ENCODE results near the gene TAF3.

Gene TAF3

DNA sequence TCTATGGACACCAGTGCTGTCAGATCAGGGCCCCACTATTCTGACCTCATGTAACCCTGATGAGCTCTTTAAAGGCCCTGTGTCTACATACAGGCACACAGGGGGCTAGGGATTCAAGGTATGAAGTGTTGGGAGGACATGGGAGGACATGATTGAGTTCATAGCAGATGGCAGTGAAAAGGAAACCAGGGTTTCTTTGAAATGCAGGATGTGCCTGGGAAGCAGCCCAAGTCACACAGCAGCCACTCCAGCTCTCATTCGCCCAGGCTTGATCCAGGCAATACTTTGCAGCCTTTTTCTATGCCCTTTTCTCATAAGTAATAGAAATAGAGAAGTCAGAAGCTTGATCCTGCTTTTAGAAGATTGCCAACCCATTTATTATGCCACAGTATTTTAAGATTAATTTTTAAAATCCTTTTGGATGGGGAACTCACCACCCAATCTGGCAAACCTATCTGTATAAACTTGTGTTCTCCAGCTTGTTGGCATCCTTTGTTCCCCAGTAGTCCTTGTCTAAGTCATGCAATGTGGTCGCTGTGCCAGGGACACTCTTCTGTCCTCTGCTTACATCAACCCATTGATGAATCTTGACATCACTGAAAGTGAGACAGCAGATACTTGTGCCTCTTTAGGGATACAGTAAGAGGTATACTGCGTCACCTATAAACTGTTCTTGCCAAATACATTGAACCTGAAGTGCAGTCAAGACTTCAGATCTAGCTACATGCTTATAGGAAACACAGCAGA is 95.0 kb downstream of the TAF3 start:
- no peak for TF ChIP-seq GATA2 (IDR thresholded peaks at IDR 0.05; ENCODE audit: low read depth, low read length)
- no peak for TF ChIP-seq GATA3 (IDR thresholded peaks at IDR 0.05; ENCODE audit: low read depth, low read length)

DNA sequence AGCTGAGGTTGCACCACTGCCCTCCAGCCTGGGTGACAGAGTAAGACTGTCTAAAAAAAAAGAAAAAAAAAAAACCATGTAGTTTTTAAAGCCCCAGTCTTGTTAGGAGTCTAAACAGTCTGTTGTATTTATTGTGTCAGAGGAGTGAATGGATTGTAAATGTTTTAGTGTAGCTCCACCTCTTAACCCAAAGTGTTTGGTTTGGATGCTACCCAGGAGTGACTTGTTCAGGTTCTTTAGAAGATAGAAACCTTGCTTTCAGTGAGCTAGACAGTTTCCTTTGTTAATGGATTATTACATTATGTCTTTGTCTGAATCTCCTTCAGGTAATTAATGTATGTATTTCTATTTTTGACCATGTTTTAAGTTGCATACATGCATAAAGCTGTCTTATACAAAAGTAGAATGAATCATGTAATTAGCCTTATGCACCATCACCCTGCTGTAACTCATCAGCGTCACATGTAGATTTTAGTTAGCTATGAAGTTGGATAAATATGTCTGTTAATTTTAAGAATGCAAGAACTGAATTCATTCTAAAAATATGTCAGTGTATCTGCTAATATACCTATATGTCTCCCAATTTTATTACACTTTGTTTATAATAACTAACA is 97.7 kb downstream of the TAF3 start:
- TF ChIP-seq GATA3 (IDR thresholded peaks at IDR 0.05; ENCODE audit: low read depth, low read length) (no peak), GATA2 (IDR thresholded peaks at IDR 0.05; ENCODE audit: low read depth, low read length) (no peak)

DNA sequence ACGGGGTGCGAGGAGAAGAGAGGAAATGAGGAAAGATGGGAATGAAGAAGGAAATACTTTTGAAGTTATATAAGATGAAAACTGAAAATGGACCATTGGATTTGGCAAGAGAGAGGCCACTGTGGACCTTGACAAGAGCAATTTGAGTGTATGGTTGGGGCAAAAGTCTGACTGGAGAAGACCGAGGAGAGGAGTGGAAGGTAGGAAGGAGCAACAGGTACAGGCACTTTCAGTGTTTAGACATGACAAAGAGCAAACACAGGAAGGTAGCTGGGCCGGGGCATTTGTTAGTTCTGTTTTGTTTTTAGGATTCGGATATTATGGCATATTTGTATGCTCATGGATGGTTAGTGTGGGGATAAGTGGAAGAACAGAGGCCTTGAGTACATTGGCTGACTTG is 99.4 kb downstream of the TAF3 start:
- TF ChIP-seq GATA2 (IDR thresholded peaks at IDR 0.05; ENCODE audit: low read depth, low read length), result no peak
- no peak for TF ChIP-seq GATA3 (IDR thresholded peaks at IDR 0.05; ENCODE audit: low read depth, low read length)

DNA sequence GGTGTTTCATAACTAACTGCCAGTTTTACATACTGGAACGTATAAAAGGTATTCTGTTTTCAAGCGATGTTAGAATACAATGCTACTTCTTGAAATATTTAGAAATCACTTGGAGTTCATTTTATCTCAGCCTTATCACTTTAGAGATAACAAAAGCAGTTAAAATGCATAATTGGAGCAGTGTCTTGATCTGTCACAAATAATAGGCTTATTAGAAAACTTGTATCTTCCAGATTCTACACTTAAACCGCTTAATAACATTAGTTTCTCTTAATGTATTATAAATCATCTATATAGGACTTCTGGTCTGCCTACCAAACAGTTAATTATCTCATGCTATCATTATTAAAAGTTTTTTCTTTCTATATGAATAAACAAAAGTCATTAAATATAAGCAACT is 104.4 kb downstream of the TAF3 start:
- TF ChIP-seq GATA3 (IDR thresholded peaks at IDR 0.05; ENCODE audit: low read depth, low read length) (peak; percentile 70), GATA2 (IDR thresholded peaks at IDR 0.05; ENCODE audit: low read depth, low read length) (no peak)

DNA sequence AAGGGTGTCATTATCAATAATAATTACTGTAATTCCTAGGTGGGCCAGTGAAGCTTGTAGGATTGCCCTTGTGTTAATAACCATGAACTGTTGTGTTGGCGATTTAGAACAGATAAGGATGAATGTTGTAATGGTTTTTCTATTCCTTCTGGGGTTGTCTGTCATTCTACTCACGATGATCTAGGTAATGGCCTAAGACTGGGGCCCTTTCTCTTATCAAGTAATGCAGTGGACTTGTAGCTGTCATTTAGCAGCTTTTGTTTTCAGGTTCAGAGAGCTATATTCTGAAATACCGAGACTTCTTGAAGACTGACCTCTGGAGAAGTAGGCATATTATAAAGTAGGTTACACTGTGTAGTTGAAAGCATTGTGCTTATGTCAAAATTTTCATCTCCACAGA is 110.2 kb downstream of the TAF3 start:
- TF ChIP-seq GATA2 (IDR thresholded peaks at IDR 0.05; ENCODE audit: low read depth, low read length) (no peak), GATA3 (IDR thresholded peaks at IDR 0.05; ENCODE audit: low read depth, low read length) (no peak)

DNA sequence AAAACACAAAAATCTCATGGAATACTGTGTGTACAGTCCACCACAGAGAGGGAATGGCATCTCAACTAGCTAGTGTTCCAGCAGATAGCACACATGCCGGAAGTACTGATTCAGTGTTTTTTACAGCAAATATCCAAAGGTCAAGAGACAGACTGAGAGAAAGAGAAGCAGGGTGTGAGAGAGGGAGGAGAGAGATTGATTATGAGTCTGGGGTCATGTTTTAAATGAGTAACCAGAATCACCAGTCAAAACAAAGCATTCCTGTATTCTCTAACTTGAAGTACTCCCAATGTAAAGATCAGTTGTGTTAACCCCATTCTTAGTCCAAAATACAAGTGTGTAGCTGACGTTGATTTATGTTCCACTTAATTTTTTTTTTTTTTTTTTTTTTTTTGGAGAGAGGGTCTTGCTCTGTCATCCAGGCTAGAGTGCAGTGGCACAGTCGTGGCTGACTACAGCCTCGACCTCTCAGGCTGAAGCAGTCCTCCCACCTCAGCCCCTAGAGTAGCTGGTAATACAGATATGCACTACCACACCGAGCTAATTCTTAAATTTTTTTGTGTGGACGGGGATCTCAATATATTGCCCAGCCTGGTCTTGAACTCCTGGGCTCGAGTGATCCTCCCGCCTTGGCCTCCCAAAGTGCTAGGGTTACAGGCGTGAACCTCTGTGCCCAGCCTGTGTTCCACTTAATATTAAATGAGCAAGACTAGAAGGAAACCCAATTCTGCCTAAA is 114.2 kb downstream of the TAF3 start:
- no peak for TF ChIP-seq GATA3 (IDR thresholded peaks at IDR 0.05; ENCODE audit: low read depth, low read length)

DNA sequence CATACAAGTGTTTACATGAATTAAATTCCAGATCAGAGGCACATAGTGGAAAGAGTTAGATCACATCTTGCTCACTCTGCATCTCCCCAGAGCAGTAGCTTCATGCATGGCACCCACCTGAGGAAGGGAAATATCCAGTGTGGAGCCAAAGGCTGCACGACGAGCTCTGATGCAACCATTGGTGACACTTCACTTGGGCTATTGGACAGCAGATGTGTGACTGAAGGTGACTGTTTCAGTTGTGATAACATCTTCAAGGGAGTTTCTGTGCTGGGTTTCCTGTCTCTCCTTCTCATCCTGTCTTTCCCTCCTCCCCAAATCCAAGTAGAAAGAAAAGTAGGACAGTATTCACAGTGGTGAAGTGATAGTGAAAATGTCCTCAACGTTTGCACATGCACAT is 115.0 kb downstream of the TAF3 start:
- peak; percentile 34; the same call in 1 of the 2 replicates for TF ChIP-seq GATA2 (IDR thresholded peaks at IDR 0.05; ENCODE audit: low read depth, low read length)
- peak; percentile 26; the same call in 1 of the 2 replicates for TF ChIP-seq GATA3 (IDR thresholded peaks at IDR 0.05; ENCODE audit: low read depth, low read length)

DNA sequence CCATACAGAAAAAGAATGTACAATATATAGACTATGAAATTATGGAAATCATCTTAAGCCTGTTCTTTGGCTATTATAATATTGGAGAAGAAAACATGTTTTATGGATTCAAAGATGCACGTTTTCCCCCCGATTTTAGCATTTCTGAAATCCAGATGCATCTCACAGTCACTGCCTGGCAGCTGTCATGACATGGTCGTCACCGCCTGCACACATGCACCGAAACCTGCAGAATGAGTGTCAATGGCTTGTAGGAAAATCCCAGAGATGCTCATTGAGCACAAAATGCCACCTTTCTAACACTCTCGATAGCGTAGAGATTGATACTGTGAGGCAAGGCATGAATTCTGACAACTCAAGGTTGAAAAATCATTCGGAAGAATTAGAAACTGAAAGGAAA is 115.5 kb downstream of the TAF3 start:
- no peak for TF ChIP-seq GATA2 (IDR thresholded peaks at IDR 0.05; ENCODE audit: low read depth, low read length)
- no peak for TF ChIP-seq GATA3 (IDR thresholded peaks at IDR 0.05; ENCODE audit: low read depth, low read length)

DNA sequence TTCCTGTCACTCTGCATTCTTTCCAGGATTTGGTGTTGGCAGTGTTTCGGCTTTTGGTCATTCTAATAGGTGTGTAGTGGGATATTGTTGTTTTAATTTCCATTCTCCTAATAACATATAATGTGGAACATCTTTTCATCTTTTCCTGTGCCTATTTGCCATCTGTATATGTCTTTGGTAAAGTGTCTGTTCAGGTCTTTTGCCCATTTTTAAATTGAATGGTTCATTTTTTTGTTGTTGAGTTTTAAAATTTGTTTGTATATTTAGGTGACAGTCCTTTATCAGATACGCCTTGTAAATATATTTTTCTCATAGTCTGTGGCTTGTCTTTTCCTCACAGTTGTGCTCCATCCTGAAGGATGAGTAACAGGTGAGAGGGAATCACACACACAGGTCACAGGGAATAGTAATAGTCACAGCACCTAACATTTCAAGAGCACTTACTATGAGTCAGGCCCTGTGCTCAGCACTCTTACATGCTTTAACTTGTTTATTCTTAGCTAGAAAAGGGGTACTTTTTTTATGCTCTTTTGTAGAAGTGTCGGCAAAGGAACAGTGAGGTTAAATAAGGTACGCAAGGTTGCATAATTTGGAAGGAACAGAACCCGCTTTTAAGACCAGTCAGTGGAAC is 119.1 kb downstream of the TAF3 start:
- TF ChIP-seq GATA2 (IDR thresholded peaks at IDR 0.05; ENCODE audit: low read depth, low read length), result no peak
- TF ChIP-seq GATA3 (IDR thresholded peaks at IDR 0.05; ENCODE audit: low read depth, low read length), result no peak

DNA sequence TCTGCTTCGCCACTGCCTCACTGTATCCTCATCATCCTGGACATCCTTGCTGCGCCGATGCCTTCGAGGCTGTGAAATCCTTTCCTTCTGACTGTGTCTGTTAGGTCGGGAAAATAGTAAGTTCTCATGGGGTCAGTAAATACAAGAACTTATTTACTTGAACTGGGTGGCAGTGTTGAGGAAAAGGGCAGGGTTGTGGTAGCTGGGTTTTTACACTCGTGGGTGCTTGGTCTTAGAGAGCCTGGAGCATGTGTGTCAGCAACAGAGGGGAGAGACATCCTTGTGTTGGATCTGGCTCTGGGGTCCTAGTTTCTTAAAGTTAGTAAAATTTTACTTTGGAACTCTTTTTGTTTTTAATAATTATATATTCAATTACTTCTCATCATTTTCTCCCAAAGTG is 123.3 kb downstream of the TAF3 start:
- no peak for TF ChIP-seq GATA3 (IDR thresholded peaks at IDR 0.05; ENCODE audit: low read depth, low read length)
- TF ChIP-seq GATA2 (IDR thresholded peaks at IDR 0.05; ENCODE audit: low read depth, low read length), result no peak

DNA sequence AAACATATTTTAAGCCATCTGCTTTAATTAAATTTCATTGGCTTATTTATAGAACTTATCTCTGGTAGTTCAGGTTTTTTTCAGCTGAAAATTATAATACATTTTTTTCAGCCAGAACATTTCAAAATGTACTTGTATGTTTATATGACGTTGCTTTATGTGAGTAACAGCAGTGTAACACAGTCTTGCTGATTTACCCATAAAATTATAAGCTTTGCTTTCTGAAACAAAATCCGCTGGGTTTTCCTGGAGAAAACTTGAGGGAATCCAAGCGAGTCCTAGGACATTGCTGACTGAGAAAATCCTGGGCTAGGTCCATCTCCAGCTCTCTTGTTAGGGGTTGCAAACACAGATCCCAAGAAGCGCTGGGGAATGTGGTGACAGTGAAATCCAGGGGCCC is 124.0 kb downstream of the TAF3 start:
- TF ChIP-seq GATA3 (IDR thresholded peaks at IDR 0.05; ENCODE audit: low read depth, low read length) (no peak), GATA2 (IDR thresholded peaks at IDR 0.05; ENCODE audit: low read depth, low read length) (no peak)

DNA sequence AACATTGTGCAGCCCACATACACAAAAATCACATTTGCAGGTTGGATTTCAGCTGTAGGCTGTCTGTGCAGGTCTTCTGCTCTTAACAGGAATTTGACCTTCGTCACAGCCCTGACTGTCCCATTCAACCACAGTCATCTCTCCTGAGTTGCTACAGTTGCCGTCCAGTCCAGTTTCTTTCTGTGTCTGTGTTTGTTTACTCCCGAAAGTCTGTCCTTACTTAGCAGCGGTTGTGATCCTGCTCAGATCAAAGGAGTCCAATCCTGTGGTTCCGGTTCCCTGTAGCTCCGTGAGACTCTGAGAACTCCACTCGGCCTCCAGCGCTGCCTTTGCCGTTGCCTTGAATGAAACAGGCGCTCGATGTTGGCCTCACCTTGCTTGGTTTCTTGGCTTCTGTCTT is 124.6 kb downstream of the TAF3 start:
- TF ChIP-seq GATA3 (IDR thresholded peaks at IDR 0.05; ENCODE audit: low read depth, low read length), result no peak
- no peak for TF ChIP-seq GATA2 (IDR thresholded peaks at IDR 0.05; ENCODE audit: low read depth, low read length)

DNA sequence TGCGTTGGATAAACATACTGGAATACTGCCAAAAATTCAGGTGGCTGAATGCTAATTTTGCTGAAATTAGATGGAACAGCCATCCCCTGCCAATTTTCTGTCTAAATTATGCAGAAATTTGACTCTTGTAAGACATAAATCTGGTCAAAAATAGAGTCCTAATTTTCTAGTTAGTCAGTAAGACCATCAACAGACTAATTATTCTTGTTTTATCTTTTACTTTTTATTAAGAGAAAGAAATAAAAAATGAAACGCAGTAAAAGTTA is 125.8 kb downstream of the TAF3 start:
- TF ChIP-seq GATA3 (IDR thresholded peaks at IDR 0.05; ENCODE audit: low read depth, low read length) (no peak), GATA2 (IDR thresholded peaks at IDR 0.05; ENCODE audit: low read depth, low read length) (no peak)

DNA sequence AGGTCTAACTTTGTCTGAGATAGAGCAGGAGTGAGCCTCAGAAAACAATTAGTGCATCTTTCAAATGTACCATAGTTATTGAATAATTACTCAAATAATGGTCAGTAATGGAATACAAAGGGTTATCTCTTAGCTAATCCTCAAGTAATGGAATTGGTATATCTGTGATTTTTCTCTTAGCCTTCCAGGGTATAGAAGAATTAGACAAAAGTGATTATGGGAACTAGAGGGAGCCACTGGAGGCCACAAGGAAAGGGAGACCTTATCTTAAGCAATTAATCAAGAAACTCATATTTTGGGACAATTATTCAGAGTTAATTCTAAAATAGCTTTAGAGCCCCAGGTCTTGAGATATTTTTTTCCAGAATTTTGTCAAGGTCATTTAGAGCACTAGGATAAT is 126.2 kb downstream of the TAF3 start:
- TF ChIP-seq GATA3 (IDR thresholded peaks at IDR 0.05; ENCODE audit: low read depth, low read length) (peak; percentile 54; the same call in 1 of the 2 replicates), GATA2 (IDR thresholded peaks at IDR 0.05; ENCODE audit: low read depth, low read length) (no peak)

DNA sequence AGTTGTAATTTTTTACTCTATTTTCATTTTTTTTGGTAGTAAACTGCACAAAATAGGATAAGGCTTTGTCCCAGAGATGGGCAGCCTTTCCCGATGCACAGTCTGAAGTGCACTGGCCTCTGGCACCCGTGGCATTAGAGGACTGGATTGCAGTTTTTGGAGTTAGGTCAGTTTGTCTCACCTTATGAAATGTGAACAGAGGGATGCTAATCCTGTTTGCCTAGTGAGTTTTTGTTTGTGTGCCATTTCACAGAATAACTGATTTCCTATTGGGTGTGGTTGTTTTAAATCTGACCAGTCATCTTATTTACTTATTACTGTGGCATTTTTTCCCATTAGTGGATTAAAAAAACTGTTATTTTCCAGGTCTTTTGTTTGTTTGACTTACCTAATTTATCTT is 126.7 kb downstream of the TAF3 start:
- no peak for TF ChIP-seq GATA2 (IDR thresholded peaks at IDR 0.05; ENCODE audit: low read depth, low read length)
- no peak for TF ChIP-seq GATA3 (IDR thresholded peaks at IDR 0.05; ENCODE audit: low read depth, low read length)
